KOPT-K1 (cell line): ENCODE measurements around the gene PMM2.
A peak's percentile ranks its signal among the peaks of the same experiment; 100 is the strongest.
"Not testable (repeated sequence)": the region's sequence is repeated elsewhere in the genome, so short reads cannot be mapped to it uniquely, and the experiment has no call there.

Experiments used
- H3K27ac ChIP-seq: fragments of 200-600 bp; sonication (generic); 2 replicates; pipeline ENCODE4 v1.5.1; 2016; ENCODE audit warnings: antibody characterized with exemption, mild to moderate bottlenecking, low read depth, low read length; ENCODE audit not compliant: poor library complexity, severe bottlenecking
- H3K36me3 ChIP-seq: fragments of 200-600 bp; sonication (generic); 2 replicates; pipeline ENCODE4 v1.5.1; 2017; ENCODE audit warnings: antibody characterized with exemption, mild to moderate bottlenecking, low read length, moderate library complexity; ENCODE audit not compliant: insufficient read depth
- H3K9me3 ChIP-seq: fragments of 200-600 bp; sonication (generic); 2 replicates; pipeline ENCODE4 v1.5.1; 2017; ENCODE audit warnings: antibody characterized with exemption, low read length, mild to moderate bottlenecking; ENCODE audit not compliant: insufficient read depth, poor library complexity, severe bottlenecking

PMM2 gene

GRCh38 chr16:8861563-8862308, 64.1 kb downstream of the PMM2 start:
- Histone ChIP-seq H3K36me3 (peaks cover 91% of the 10 kb centered on the region), H3K9me3 (no peaks in the 10 kb centered on the region), H3K27ac (no peak overlapping the region)

- H3K36me3 ChIP-seq, result peaks cover 84% of the 10 kb centered on the region
- no peaks in the 10 kb centered on the region for H3K9me3 ChIP-seq
- H3K27ac ChIP-seq, result no peak overlapping the region
These were observed 64.9 kb downstream of the PMM2 start for GRCh38 chr16:8862309-8863130.

- peaks cover 71% of the 10 kb centered on the region for H3K36me3 ChIP-seq
- peak overlapping the region; percentile 22 for H3K27ac ChIP-seq
- no peaks in the 10 kb centered on the region for H3K9me3 ChIP-seq
These were observed 66.2 kb downstream of the PMM2 start for GRCh38 chr16:8863594-8864424.

- Histone ChIP-seq H3K27ac (peak overlapping the region; percentile 22), H3K9me3 (no peaks in the 10 kb centered on the region), H3K36me3 (peaks cover 63% of the 10 kb centered on the region)
These were observed 67.0 kb downstream of the PMM2 start for GRCh38 chr16:8864480-8865110.

- peak overlapping the region; percentile 92 for H3K27ac ChIP-seq
These were observed 67.7 kb downstream of the PMM2 start for GRCh38 chr16:8865145-8865882.

GRCh38 chr16:8866118-8866883, 68.7 kb downstream of the PMM2 start:
- Histone ChIP-seq H3K36me3 (peaks cover 50% of the 10 kb centered on the region), H3K27ac (peak overlapping the region; percentile 92)

More at GRCh38 chr16:8865145-8865882, 67.7 kb downstream of the PMM2 start:
- Histone ChIP-seq H3K9me3 (no peaks in the 10 kb centered on the region), H3K36me3 (peaks cover 56% of the 10 kb centered on the region)

GRCh38 chr16:8866884-8867215, 69.2 kb downstream of the PMM2 start:
- no peaks in the 10 kb centered on the region for H3K9me3 ChIP-seq
- H3K27ac ChIP-seq, result peak overlapping the region; percentile 92
- peaks cover 45% of the 10 kb centered on the region for H3K36me3 ChIP-seq

More at GRCh38 chr16:8866118-8866883, 68.7 kb downstream of the PMM2 start:
- H3K9me3 ChIP-seq, result no peaks in the 10 kb centered on the region

GRCh38 chr16:8867216-8867931, 69.7 kb downstream of the PMM2 start:
- H3K27ac ChIP-seq, result peak overlapping the region; percentile 92

GRCh38 chr16:8867932-8868415, 70.3 kb downstream of the PMM2 start:
- peak overlapping the region; percentile 92 for H3K27ac ChIP-seq
- no peaks in the 10 kb centered on the region for H3K9me3 ChIP-seq
- H3K36me3 ChIP-seq, result peaks cover 34% of the 10 kb centered on the region

More at GRCh38 chr16:8867216-8867931, 69.7 kb downstream of the PMM2 start:
- Histone ChIP-seq H3K9me3 (no peaks in the 10 kb centered on the region), H3K36me3 (peaks cover 40% of the 10 kb centered on the region)

- Histone ChIP-seq H3K9me3 (no peaks in the 10 kb centered on the region), H3K27ac (peak within 1 kb of the TSS; percentile 92), H3K36me3 (peaks cover 28% of the 10 kb centered on the region)
These were observed 71.0 kb downstream of the PMM2 start, which contains the start of gene CARHSP1 for GRCh38 chr16:8868416-8869211. TSS of gene CARHSP1 (minus strand) at chr16:8869006. CDS start at chr16:8859328, 9,678 bp downstream.

GRCh38 chr16:8869212-8869987, 71.8 kb downstream of the PMM2 start:
- Histone ChIP-seq H3K36me3 (peaks cover 20% of the 10 kb centered on the region), H3K9me3 (no peaks in the 10 kb centered on the region), H3K27ac (peak overlapping the region; percentile 92)

- Histone ChIP-seq H3K27ac (peak overlapping the region; percentile 92), H3K36me3 (peaks cover 15% of the 10 kb centered on the region)
- not testable (repeated sequence) for H3K9me3 ChIP-seq
These were observed 72.3 kb downstream of the PMM2 start for GRCh38 chr16:8869988-8870241.
